DND-41 (cell line): Measurements from ENCODE around the gene RASGRF1.

Experiments used
- ATAC-seq: fragments of 200-7000 bp; cut with Tn5 transposase; 3 replicates; pipeline ENCODE4 v1.9.1; 2021; ENCODE audit warnings: low read depth; ENCODE audit not compliant: insufficient read depth
- DNase-seq: peaks from one replicate; pipeline ENCODE4 v3.0.0-alpha.2; 2020
- H2AFZ ChIP-seq: 2 replicates; pipeline ENCODE4 v1.6.0; 2012; ENCODE audit warnings: low read depth, low read length
- H3K27ac ChIP-seq: 2 replicates; pipeline ENCODE4 v1.5.1; 2012; ENCODE audit warnings: low read length, inconsistent platforms
- H3K27me3 ChIP-seq: fragments of 200-600 bp; sonication (generic); 2 replicates; pipeline ENCODE4 v1.6.0; 2012; ENCODE audit warnings: low read length, mild to moderate bottlenecking, inconsistent platforms; ENCODE audit not compliant: insufficient read depth, poor library complexity
- H3K36me3 ChIP-seq: 2 replicates; pipeline ENCODE4 v1.5.1; 2012; ENCODE audit warnings: low read length, inconsistent platforms; ENCODE audit not compliant: insufficient read depth
- H3K4me1 ChIP-seq: 2 replicates; pipeline ENCODE4 v1.5.1; 2012; ENCODE audit warnings: mild to moderate bottlenecking, low read length; ENCODE audit not compliant: insufficient read depth
- H3K4me2 ChIP-seq: 2 replicates; pipeline ENCODE4 v1.6.0; 2012; ENCODE audit warnings: mild to moderate bottlenecking, moderate library complexity, low read length, inconsistent platforms; ENCODE audit not compliant: insufficient read depth
- H3K4me3 ChIP-seq, 2 experiments: fragments of 200-600 bp in 1 of 2; shearing (Covaris generic) in 1 of 2; 2 replicates each; pipeline ENCODE4 v1.5.1; 2012 to 2016; ENCODE audit warnings: inconsistent platforms in 2 of 2, low read length in 2 of 2, mild to moderate bottlenecking in 2 of 2, low read depth in 1 of 2, moderate library complexity in 1 of 2
- H3K79me2 ChIP-seq: 2 replicates; pipeline ENCODE4 v1.6.0; 2012; ENCODE audit warnings: low read length, inconsistent platforms; ENCODE audit not compliant: insufficient read depth
- H3K9ac ChIP-seq: 2 replicates; pipeline ENCODE4 v1.6.0; 2012; ENCODE audit warnings: low read depth, mild to moderate bottlenecking, inconsistent platforms, low read length, moderate library complexity
- H3K9me3 ChIP-seq: 2 replicates; pipeline ENCODE4 v1.5.1; 2012; ENCODE audit warnings: low read length, moderate library complexity, mild to moderate bottlenecking, inconsistent platforms; ENCODE audit not compliant: insufficient read depth, severe bottlenecking
- H4K20me1 ChIP-seq: 2 replicates; pipeline ENCODE4 v1.6.0; 2012; ENCODE audit warnings: low read length; ENCODE audit not compliant: insufficient read depth
- CTCF ChIP-seq: IDR thresholded peaks from 2 replicates; pipeline ENCODE4 v1.5.1; 2012; ENCODE audit warnings: borderline replicate concordance, low read length, moderate library complexity, mild to moderate bottlenecking; ENCODE audit not compliant: poor library complexity, severe bottlenecking; ENCODE audit errors: extremely low read depth
- EZH2 ChIP-seq: IDR thresholded peaks from 3 replicates; pipeline ENCODE4 v1.6.1; 2012; ENCODE audit warnings: borderline replicate concordance, low read depth, mild to moderate bottlenecking, moderate library complexity, low read length, inconsistent platforms; ENCODE audit not compliant: severe bottlenecking

The RASGRF1 gene

GRCh38 chr15:78979456-78980320 is 110.9 kb downstream of the RASGRF1 start:
- ATAC-seq (peak; percentile 72), DNase-seq (peak; percentile 45)
- no peaks in the 10 kb centered on the region for H4K20me1 ChIP-seq
- TF ChIP-seq EZH2 (no peak), CTCF (peak; percentile 71)
- no peak overlapping the region for H3K9ac ChIP-seq
- H3K27ac ChIP-seq: no peak overlapping the region
- H3K4me1 ChIP-seq: no peaks in the 10 kb centered on the region
- H3K79me2 ChIP-seq: no peaks in the 10 kb centered on the region
- H3K9me3 ChIP-seq: no peaks in the 10 kb centered on the region
- no peaks in the 10 kb centered on the region for H3K36me3 ChIP-seq
- H3K27me3 ChIP-seq: no peaks in the 10 kb centered on the region
- no peak overlapping the region for H3K4me3 ChIP-seq
- no peak overlapping the region for H2AFZ ChIP-seq
- H3K4me2 ChIP-seq: no peak overlapping the region

GRCh38 chr15:78978601-78979179 is 111.9 kb downstream of the RASGRF1 start:
- ATAC-seq: no peak
- no peak overlapping the region for H2AFZ ChIP-seq
- no peak overlapping the region for H3K9ac ChIP-seq
- H3K4me1 ChIP-seq: no peaks in the 10 kb centered on the region
- H3K9me3 ChIP-seq: no peaks in the 10 kb centered on the region
- H3K36me3 ChIP-seq: no peaks in the 10 kb centered on the region
- DNase-seq: no peak
- TF ChIP-seq EZH2: no peak
- no peak for TF ChIP-seq CTCF
- H3K27me3 ChIP-seq: no peaks in the 10 kb centered on the region
- no peak overlapping the region for H3K27ac ChIP-seq
- H3K4me2 ChIP-seq: no peak overlapping the region
- no peaks in the 10 kb centered on the region for H4K20me1 ChIP-seq
- no peak overlapping the region for H3K4me3 ChIP-seq
- no peaks in the 10 kb centered on the region for H3K79me2 ChIP-seq

DNA sequence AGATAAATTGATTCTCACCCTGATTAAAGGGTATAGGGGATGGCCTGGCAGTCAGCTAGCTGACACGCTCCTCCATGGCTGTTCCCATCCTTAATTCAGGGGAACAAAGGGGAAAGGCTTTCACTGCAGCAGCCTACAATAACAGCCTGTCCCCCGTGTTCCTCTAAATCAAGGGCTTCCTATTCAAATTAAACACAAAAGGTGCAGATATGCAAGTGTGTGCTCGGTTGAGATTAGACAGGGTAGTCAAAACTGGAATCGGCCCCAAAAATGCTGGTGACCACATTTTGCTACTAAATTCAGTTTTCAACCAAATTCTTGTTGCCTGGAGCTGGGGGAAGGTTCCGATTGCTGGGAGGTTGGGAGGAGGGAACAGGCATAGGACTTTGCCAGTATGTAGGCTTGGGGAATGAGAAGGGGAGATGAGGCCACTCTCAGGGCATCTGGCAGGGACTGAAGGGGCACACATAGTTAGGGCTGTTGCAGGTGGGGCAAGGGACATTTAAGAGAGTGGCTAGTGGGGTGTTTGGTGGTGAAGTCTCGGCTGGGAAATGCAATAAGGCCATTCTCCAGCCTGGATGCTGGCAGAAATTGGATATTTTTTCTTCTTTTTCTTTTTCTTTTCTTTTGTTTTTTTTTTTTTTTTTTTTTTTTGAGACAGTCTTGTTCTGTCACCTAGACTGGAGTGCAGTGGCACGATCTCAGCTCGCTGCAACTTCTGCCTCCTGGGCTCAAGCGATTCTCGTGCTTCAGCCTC is 112.8 kb downstream of the RASGRF1 start:
- Histone ChIP-seq H3K4me2 (no peak overlapping the region), H3K4me1 (no peaks in the 10 kb centered on the region)
- ATAC-seq: no peak

More for the DNA sequence above, 112.8 kb downstream of the RASGRF1 start:
- Histone ChIP-seq H3K79me2 (no peaks in the 10 kb centered on the region), H3K27ac (no peak overlapping the region), H3K9me3 (no peaks in the 10 kb centered on the region), H3K9ac (no peak overlapping the region), H4K20me1 (no peaks in the 10 kb centered on the region), H3K36me3 (no peaks in the 10 kb centered on the region), H2AFZ (no peak overlapping the region), H3K4me3 (no peak overlapping the region), H3K27me3 (no peaks in the 10 kb centered on the region)
- DNase-seq: no peak
- no peak for TF ChIP-seq CTCF
- TF ChIP-seq EZH2: no peak
